Measurements from ENCODE around the gene RTTN.
A peak's percentile ranks its signal among the peaks of the same experiment; 100 is the strongest.

Gene RTTN

DNA sequence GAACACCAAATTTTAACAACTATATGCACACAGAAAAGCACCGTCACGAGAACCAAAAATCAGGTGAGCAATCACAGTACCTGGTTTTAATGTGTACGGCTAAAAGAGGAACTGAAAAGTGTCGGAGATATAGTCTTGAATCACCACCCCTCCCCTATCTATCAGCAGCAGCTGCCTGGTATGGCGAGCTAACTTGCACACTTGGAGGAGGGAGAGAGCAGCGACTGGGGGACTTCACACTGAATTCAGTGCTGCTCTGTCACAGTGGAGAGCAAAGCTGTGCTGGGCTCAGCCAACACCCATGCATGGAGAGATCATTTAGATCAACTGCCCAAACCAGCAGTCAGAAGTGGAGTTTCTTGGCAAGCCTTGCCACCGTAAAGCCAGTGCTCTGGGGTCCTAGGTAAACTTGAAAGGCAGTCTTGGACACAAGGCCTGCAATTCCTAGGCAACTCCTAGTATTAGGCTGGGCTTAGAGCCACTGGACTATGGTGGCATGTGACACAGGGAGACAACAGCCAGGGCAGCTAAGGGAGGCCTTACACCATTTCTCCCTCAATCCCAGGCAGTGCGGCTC is 168.6 kb downstream of the RTTN start:
- Histone ChIP-seq H4K12ac (ENCODE audit: low read depth, low read length) (no peak overlapping the region), H3K23ac (ENCODE audit: low read length) (no peak overlapping the region), H3K4ac (ENCODE audit: low read depth, low read length) (no peak overlapping the region), H3K79me1 (ENCODE audit: low read length) (peaks cover 5% of the 10 kb centered on the region), H3K4me2 (ENCODE audit: low read length) (no peak overlapping the region), H4K91ac (ENCODE audit: low read depth, low read length) (peak overlapping the region; percentile 29), H2AK5ac (ENCODE audit: low read length) (no peak overlapping the region), H2AFZ (ENCODE audit: insufficient read depth, low read length, poor library complexity) (no peak overlapping the region), H3K18ac (ENCODE audit: low read length) (peak overlapping the region; percentile 7), H3K14ac (ENCODE audit: low read length) (peak overlapping the region; percentile 42), H3K9ac (ENCODE audit: low read length) (no peak overlapping the region), H3K4me1 (ENCODE audit: control insufficient read depth in 1 of 2, insufficient read depth in 2 of 2, low read length in 2 of 2) (peaks cover 5 to 6% of the 10 kb centered on the region in 2 experiments), H3K9me3 (ENCODE audit: insufficient read depth, low read depth, low read length) (no peaks in the 10 kb centered on the region), H3K79me2 (ENCODE audit: control insufficient read depth, insufficient read depth, low read length, poor library complexity) (no peaks in the 10 kb centered on the region), H2BK5ac (ENCODE audit: low read depth, low read length, poor library complexity) (peak overlapping the region; percentile 24), H3K27me3 (ENCODE audit: insufficient read depth, low read length) (no peaks in the 10 kb centered on the region), H3K4me3 (ENCODE audit: low read depth, low read length) (no peak overlapping the region), H2BK12ac (ENCODE audit: low read length) (no peak overlapping the region), H3K36me3 (ENCODE audit: control insufficient read depth in 1 of 2, insufficient read depth in 2 of 2, low read length in 2 of 2) (no peaks in the 10 kb centered on the region), H2BK120ac (ENCODE audit: insufficient read depth, low read length, poor library complexity) (peak overlapping the region; percentile 23), H4K8ac (ENCODE audit: low read depth, low read length) (no peak overlapping the region), H3K27ac (ENCODE audit: low read depth, low read length) (peak overlapping the region; percentile 80)
- WGBS (ENCODE audit: extremely low coverage, insufficient coverage, insufficient read length): no CpG with 5 or more reads among the region's 8 CpGs
- DNase-seq: peak in 1 of 2 donors; percentile 27

DNA sequence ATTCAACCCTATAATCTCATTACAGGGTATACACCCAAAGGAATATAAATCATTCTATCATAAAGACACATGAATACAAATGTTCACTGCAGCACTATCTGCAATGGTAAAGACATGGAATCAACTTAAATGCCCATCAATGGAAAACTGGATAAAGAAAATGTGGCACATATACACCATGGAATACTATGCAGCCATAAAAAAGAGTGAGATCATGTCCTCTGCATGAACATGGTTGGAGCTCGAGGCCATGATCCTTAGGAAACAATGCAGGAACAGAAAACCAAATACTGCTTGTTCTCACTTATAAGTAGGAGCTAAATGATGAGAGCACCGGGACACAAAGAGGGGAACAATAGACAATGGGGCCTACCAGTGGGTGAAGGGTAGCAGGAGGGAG is 169.3 kb downstream of the RTTN start:
- Histone ChIP-seq H4K91ac (ENCODE audit: low read depth, low read length) (no peak overlapping the region), H2BK120ac (ENCODE audit: insufficient read depth, low read length, poor library complexity) (no peak overlapping the region), H3K14ac (ENCODE audit: low read length) (no peak overlapping the region), H3K4me3 (ENCODE audit: low read depth, low read length) (no peak overlapping the region), H3K9me3 (ENCODE audit: insufficient read depth, low read depth, low read length) (no peaks in the 10 kb centered on the region), H3K4me1 (ENCODE audit: control insufficient read depth in 1 of 2, insufficient read depth in 2 of 2, low read length in 2 of 2) (peaks cover 5 to 6% of the 10 kb centered on the region in 2 experiments), H3K27me3 (ENCODE audit: insufficient read depth, low read length) (no peaks in the 10 kb centered on the region), H3K23ac (ENCODE audit: low read length) (no peak overlapping the region), H3K18ac (ENCODE audit: low read length) (no peak overlapping the region), H3K4ac (ENCODE audit: low read depth, low read length) (no peak overlapping the region), H2AFZ (ENCODE audit: insufficient read depth, low read length, poor library complexity) (no peak overlapping the region), H2BK12ac (ENCODE audit: low read length) (no peak overlapping the region), H2BK5ac (ENCODE audit: low read depth, low read length, poor library complexity) (no peak overlapping the region), H3K79me1 (ENCODE audit: low read length) (peaks cover 5% of the 10 kb centered on the region), H4K8ac (ENCODE audit: low read depth, low read length) (no peak overlapping the region), H3K27ac (ENCODE audit: low read depth, low read length) (no peak overlapping the region), H3K9ac (ENCODE audit: low read length) (no peak overlapping the region), H3K79me2 (ENCODE audit: control insufficient read depth, insufficient read depth, low read length, poor library complexity) (no peaks in the 10 kb centered on the region), H4K12ac (ENCODE audit: low read depth, low read length) (no peak overlapping the region), H3K4me2 (ENCODE audit: low read length) (no peak overlapping the region), H3K36me3 (ENCODE audit: control insufficient read depth in 1 of 2, insufficient read depth in 2 of 2, low read length in 2 of 2) (no peaks in the 10 kb centered on the region), H2AK5ac (ENCODE audit: low read length) (no peak overlapping the region)
- DNase-seq: no peak
- no CpG with 5 or more reads among the region's 2 CpGs for WGBS (ENCODE audit: extremely low coverage, insufficient coverage, insufficient read length)

DNA sequence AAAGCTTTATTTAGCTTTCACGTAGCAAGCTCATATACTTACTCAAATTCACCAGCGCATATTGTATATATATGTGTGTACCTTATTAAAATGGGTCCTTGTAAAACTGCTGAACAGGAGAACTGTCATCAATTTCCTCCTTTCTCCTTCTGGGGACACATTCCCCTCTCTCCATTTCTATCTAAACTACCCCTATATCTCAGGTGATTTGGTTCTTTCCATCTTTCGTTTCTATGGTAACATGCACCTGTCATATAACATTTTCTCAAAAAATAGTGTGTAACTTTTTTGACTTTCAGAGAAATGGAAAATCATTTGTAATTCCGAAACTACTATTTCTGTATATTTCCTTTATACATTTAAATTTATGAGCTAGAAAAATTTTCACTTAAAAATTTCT is 174.3 kb downstream of the RTTN start:
- no peak overlapping the region for H3K9ac ChIP-seq (ENCODE audit: low read length)
- WGBS (ENCODE audit: extremely low coverage, insufficient coverage, insufficient read length): no CpG with 5 or more reads among the region's 4 CpGs

DNA sequence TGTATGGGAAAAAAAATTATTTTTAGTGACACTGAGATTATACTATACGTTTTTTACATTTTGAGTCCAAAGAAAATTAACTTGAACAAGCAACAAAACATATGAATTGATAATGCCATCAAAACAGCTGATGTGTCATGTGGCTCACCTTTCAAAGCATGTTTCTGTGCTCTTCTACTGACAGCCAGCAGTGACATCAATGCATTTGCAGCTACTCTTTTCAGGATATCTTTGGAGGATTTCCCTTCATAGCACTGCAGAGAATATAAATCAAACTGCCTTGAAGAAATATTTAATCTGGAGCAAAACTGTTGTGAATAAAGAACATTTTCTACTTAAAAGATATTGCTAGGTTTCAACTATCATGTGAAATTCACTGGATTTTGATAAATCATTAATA is 174.8 kb downstream of the RTTN start:
- Histone ChIP-seq H3K9me3 (ENCODE audit: insufficient read depth, low read depth, low read length) (no peaks in the 10 kb centered on the region), H3K79me2 (ENCODE audit: control insufficient read depth, insufficient read depth, low read length, poor library complexity) (no peaks in the 10 kb centered on the region), H2AK5ac (ENCODE audit: low read length) (no peak overlapping the region), H3K4me3 (ENCODE audit: low read depth, low read length) (no peak overlapping the region), H4K8ac (ENCODE audit: low read depth, low read length) (no peak overlapping the region), H3K4me1 (ENCODE audit: control insufficient read depth in 1 of 2, insufficient read depth in 2 of 2, low read length in 2 of 2) (no peaks in the 10 kb centered on the region), H3K4me2 (ENCODE audit: low read length) (no peak overlapping the region), H2BK5ac (ENCODE audit: low read depth, low read length, poor library complexity) (no peak overlapping the region), H3K4ac (ENCODE audit: low read depth, low read length) (no peak overlapping the region), H3K27me3 (ENCODE audit: insufficient read depth, low read length) (no peaks in the 10 kb centered on the region), H3K36me3 (ENCODE audit: control insufficient read depth in 1 of 2, insufficient read depth in 2 of 2, low read length in 2 of 2) (no peaks in the 10 kb centered on the region), H2BK12ac (ENCODE audit: low read length) (no peak overlapping the region), H3K27ac (ENCODE audit: low read depth, low read length) (no peak overlapping the region), H2AFZ (ENCODE audit: insufficient read depth, low read length, poor library complexity) (no peak overlapping the region), H4K91ac (ENCODE audit: low read depth, low read length) (no peak overlapping the region), H3K9ac (ENCODE audit: low read length) (no peak overlapping the region), H2BK120ac (ENCODE audit: insufficient read depth, low read length, poor library complexity) (no peak overlapping the region), H3K14ac (ENCODE audit: low read length) (no peak overlapping the region), H4K12ac (ENCODE audit: low read depth, low read length) (no peak overlapping the region), H3K79me1 (ENCODE audit: low read length) (no peaks in the 10 kb centered on the region), H3K18ac (ENCODE audit: low read length) (no peak overlapping the region), H3K23ac (ENCODE audit: low read length) (no peak overlapping the region)
- no peak for DNase-seq
- no CpG with 5 or more reads among the region's 1 CpG for WGBS (ENCODE audit: extremely low coverage, insufficient coverage, insufficient read length)

More for the DNA sequence above, 174.3 kb downstream of the RTTN start:
- no peak overlapping the region for H2AFZ ChIP-seq (ENCODE audit: insufficient read depth, low read length, poor library complexity)
- no peak overlapping the region for H3K4me2 ChIP-seq (ENCODE audit: low read length)
- no peaks in the 10 kb centered on the region for H3K79me1 ChIP-seq (ENCODE audit: low read length)
- no peaks in the 10 kb centered on the region for H3K79me2 ChIP-seq (ENCODE audit: control insufficient read depth, insufficient read depth, low read length, poor library complexity)
- no peak for DNase-seq
- H4K91ac ChIP-seq (ENCODE audit: low read depth, low read length): no peak overlapping the region
- H3K27me3 ChIP-seq (ENCODE audit: insufficient read depth, low read length): no peaks in the 10 kb centered on the region
- H3K23ac ChIP-seq (ENCODE audit: low read length): no peak overlapping the region
- H4K8ac ChIP-seq (ENCODE audit: low read depth, low read length): no peak overlapping the region
- H2AK5ac ChIP-seq (ENCODE audit: low read length): no peak overlapping the region
- H3K9me3 ChIP-seq (ENCODE audit: insufficient read depth, low read depth, low read length): no peaks in the 10 kb centered on the region
- H3K4me3 ChIP-seq (ENCODE audit: low read depth, low read length): no peak overlapping the region
- H4K12ac ChIP-seq (ENCODE audit: low read depth, low read length): no peak overlapping the region
- H3K36me3 ChIP-seq (ENCODE audit: control insufficient read depth in 1 of 2, insufficient read depth in 2 of 2, low read length in 2 of 2): no peaks in the 10 kb centered on the region
- no peak overlapping the region for H2BK12ac ChIP-seq (ENCODE audit: low read length)
- H3K27ac ChIP-seq (ENCODE audit: low read depth, low read length): no peak overlapping the region
- H3K4me1 ChIP-seq (ENCODE audit: control insufficient read depth in 1 of 2, insufficient read depth in 2 of 2, low read length in 2 of 2): no peaks in the 10 kb centered on the region
- no peak overlapping the region for H2BK5ac ChIP-seq (ENCODE audit: low read depth, low read length, poor library complexity)
- no peak overlapping the region for H3K14ac ChIP-seq (ENCODE audit: low read length)
- H3K4ac ChIP-seq (ENCODE audit: low read depth, low read length): no peak overlapping the region
- H3K18ac ChIP-seq (ENCODE audit: low read length): no peak overlapping the region
- H2BK120ac ChIP-seq (ENCODE audit: insufficient read depth, low read length, poor library complexity): no peak overlapping the region
